Neuronal stem cell (in vitro differentiated cells): ENCODE measurements around the gene FBXL19.

Source experiments
- DNase-seq: peaks from one replicate; pipeline ENCODE4 v3.0.0-alpha.2; 2013; ENCODE audit warnings: low spot score
- H2AFZ ChIP-seq: one replicate; pipeline ENCODE4 v1.6.1; 2013; ENCODE audit warnings: mild to moderate bottlenecking, low read length, inconsistent platforms
- H2AK5ac ChIP-seq: 2 replicates; pipeline ENCODE4 v1.6.1; 2013; ENCODE audit warnings: low read depth, mild to moderate bottlenecking, inconsistent platforms, low read length, moderate library complexity, mixed read lengths
- H2BK120ac ChIP-seq: 2 replicates; pipeline ENCODE4 v1.6.1; 2013; ENCODE audit warnings: low read depth, mild to moderate bottlenecking, inconsistent platforms, low read length, moderate library complexity, mixed read lengths
- H2BK12ac ChIP-seq: one replicate; pipeline ENCODE4 v1.6.1; 2013; ENCODE audit warnings: low read length, inconsistent platforms
- H2BK15ac ChIP-seq: 2 replicates; pipeline ENCODE4 v1.6.1; 2013; ENCODE audit warnings: mild to moderate bottlenecking, low read length, inconsistent platforms, mixed read lengths
- H2BK5ac ChIP-seq: one replicate; pipeline ENCODE4 v1.6.1; 2013; ENCODE audit warnings: inconsistent platforms, mild to moderate bottlenecking, low read length, moderate library complexity
- H3K14ac ChIP-seq: one replicate; pipeline ENCODE4 v1.6.1; 2013; ENCODE audit warnings: low read length, inconsistent platforms
- H3K18ac ChIP-seq: 2 replicates; pipeline ENCODE4 v1.6.1; 2013; ENCODE audit warnings: low read length, inconsistent platforms
- H3K23ac ChIP-seq: 2 replicates; pipeline ENCODE4 v1.6.1; 2013; ENCODE audit warnings: low read depth, mild to moderate bottlenecking, mixed read lengths, low read length, inconsistent platforms; ENCODE audit not compliant: poor library complexity
- H3K27ac ChIP-seq: replicated peaks from 3 replicates; pipeline ENCODE4 v1.5.1; 2013; ENCODE audit warnings: low read length, inconsistent platforms
- H3K27me3 ChIP-seq, 3 experiments: 2 replicates each; pipeline ENCODE4 v1.6.1; 2013; ENCODE audit warnings: low read length in 3 of 3, mild to moderate bottlenecking in 2 of 3, inconsistent platforms in 1 of 3, low read depth in 1 of 3, mixed read lengths in 1 of 3, moderate library complexity in 1 of 3; ENCODE audit not compliant: control insufficient read depth in 3 of 3, insufficient read depth in 3 of 3
- H3K36me3 ChIP-seq, 2 donors: replicated peaks in 1 of 2; 2 replicates each; pipeline ENCODE4 v1.6.1; 2013; ENCODE audit warnings: low read length in 2 of 2; ENCODE audit not compliant: control insufficient read depth in 2 of 2, insufficient read depth in 2 of 2
- H3K4ac ChIP-seq: 2 replicates; pipeline ENCODE4 v1.6.1; 2013; ENCODE audit warnings: inconsistent platforms, mild to moderate bottlenecking, low read length, moderate library complexity
- H3K4me1 ChIP-seq, 2 donors: 1 replicate in 1 of 2; 2 replicates in 1 of 2; pipeline ENCODE4 v1.6.1; 2013; ENCODE audit warnings: low read length in 2 of 2, low read depth in 1 of 2; ENCODE audit not compliant: control insufficient read depth in 2 of 2, insufficient read depth in 1 of 2
- H3K4me2 ChIP-seq: one replicate; pipeline ENCODE4 v1.6.1; 2013; ENCODE audit warnings: mild to moderate bottlenecking, low read length, inconsistent platforms; ENCODE audit not compliant: insufficient read depth, poor library complexity, severe bottlenecking
- H3K4me3 ChIP-seq, 2 donors: 2 replicates each; pipeline ENCODE4 v1.5.1; 2013; ENCODE audit warnings: low read length in 2 of 2, mild to moderate bottlenecking in 2 of 2, inconsistent platforms in 1 of 2, moderate library complexity in 1 of 2
- H3K79me1 ChIP-seq: one replicate; pipeline ENCODE4 v1.6.1; 2013; ENCODE audit warnings: low read depth, mild to moderate bottlenecking, inconsistent platforms, low read length, moderate library complexity
- H3K9ac ChIP-seq: one replicate; pipeline ENCODE4 v1.6.1; 2013; ENCODE audit warnings: mild to moderate bottlenecking, low read depth, low read length, inconsistent platforms; ENCODE audit not compliant: poor library complexity
- H3K9me3 ChIP-seq, 2 donors: replicated peaks in 1 of 2; 2 replicates each; pipeline versions ENCODE3 to v1.6.1; 2013; ENCODE audit warnings: low read length in 2 of 2, mild to moderate bottlenecking in 2 of 2, inconsistent platforms in 1 of 2, low read depth in 1 of 2, mixed read lengths in 1 of 2, moderate library complexity in 1 of 2; ENCODE audit not compliant: control insufficient read depth in 2 of 2, insufficient read depth in 1 of 2
- H4K8ac ChIP-seq: one replicate; pipeline ENCODE4 v1.6.1; 2013; ENCODE audit warnings: low read depth, mild to moderate bottlenecking, inconsistent platforms, low read length, moderate library complexity
- H4K91ac ChIP-seq: one replicate; pipeline ENCODE4 v1.6.1; 2013; ENCODE audit warnings: low read length, low read depth, mild to moderate bottlenecking, inconsistent platforms; ENCODE audit not compliant: poor library complexity
- WGBS, 2 donors: extraction: QIAGEN DNeasy Blood & Tissue Kit; methylation state at CpG; one replicate each; pipeline ENCODE4 v1.1.7; 2013; ENCODE audit warnings: missing lambda C conversion rate in 2 of 2, mixed read lengths in 1 of 2; ENCODE audit not compliant: insufficient read length in 2 of 2, insufficient replicate concordance in 1 of 2; ENCODE audit errors: extremely low coverage in 2 of 2; 5-methylcytosine and 5-hydroxymethylcytosine counted together

The FBXL19 gene

GRCh38 chr16:30963925-30964511 lies 40.6 kb downstream of the FBXL19 start:
- Histone ChIP-seq H4K8ac (no peak overlapping the region), H3K79me1 (peaks cover 9% of the 10 kb centered on the region), H3K9me3 (no peaks in the 10 kb centered on the region), H3K4me3 (no peak overlapping the region), H3K18ac (no peak overlapping the region), H3K4ac (no peak overlapping the region), H2BK120ac (no peak overlapping the region), H3K9ac (no peak overlapping the region), H3K27ac (no peak overlapping the region), H2BK15ac (no peak overlapping the region), H3K36me3 (peaks cover 70 to 95% of the 10 kb centered on the region in 2 donors), H2AFZ (no peak overlapping the region), H3K4me1 (no peaks in the 10 kb centered on the region), H3K23ac (peak overlapping the region; percentile 43), H3K27me3 (no peaks in the 10 kb centered on the region), H2BK5ac (no peak overlapping the region), H4K91ac (no peak overlapping the region), H2AK5ac (no peak overlapping the region), H2BK12ac (no peak overlapping the region), H3K14ac (no peak overlapping the region), H3K4me2 (no peak overlapping the region)
- no peak for DNase-seq
- no CpG with 5 or more reads among the region's 18 CpGs for WGBS, 2 donors

- H4K91ac ChIP-seq = no peak overlapping the region
- peaks cover 5% of the 10 kb centered on the region for H3K79me1 ChIP-seq
- peaks cover 70 to 95% of the 10 kb centered on the region in 2 donors for H3K36me3 ChIP-seq
- no peak for DNase-seq
- no peak overlapping the region for H3K14ac ChIP-seq
- no peak overlapping the region for H3K23ac ChIP-seq
- H3K27me3 ChIP-seq = no peaks in the 10 kb centered on the region
- H2AK5ac ChIP-seq = no peak overlapping the region
- no CpG with 5 or more reads among the region's 33 CpGs for WGBS, 2 donors
- H2BK5ac ChIP-seq = no peak overlapping the region
- H4K8ac ChIP-seq = no peak overlapping the region
- no peaks in the 10 kb centered on the region for H3K4me1 ChIP-seq
- H2BK12ac ChIP-seq = no peak overlapping the region
- H3K18ac ChIP-seq = no peak overlapping the region
- no peak overlapping the region for H3K4me2 ChIP-seq
- no peak overlapping the region for H3K9ac ChIP-seq
- no peak overlapping the region for H2AFZ ChIP-seq
- no peak overlapping the region for H2BK120ac ChIP-seq
- no peaks in the 10 kb centered on the region for H3K9me3 ChIP-seq
- H2BK15ac ChIP-seq = no peak overlapping the region
- H3K27ac ChIP-seq = no peak overlapping the region
- H3K4ac ChIP-seq = no peak overlapping the region
- H3K4me3 ChIP-seq = no peak overlapping the region
Measured at GRCh38 chr16:30964574-30965226, 41.3 kb downstream of the FBXL19 start.

GRCh38 chr16:30965436-30965835 lies 42.1 kb downstream of the FBXL19 start:
- no peaks in the 10 kb centered on the region for H3K9me3 ChIP-seq
- H2BK5ac ChIP-seq = no peak overlapping the region
- H3K27me3 ChIP-seq = no peaks in the 10 kb centered on the region
- no peak overlapping the region for H3K9ac ChIP-seq
- no peak overlapping the region for H2BK12ac ChIP-seq
- no peak overlapping the region for H3K14ac ChIP-seq
- no peak overlapping the region for H2AFZ ChIP-seq
- no peak overlapping the region for H3K4ac ChIP-seq
- no peak overlapping the region for H3K27ac ChIP-seq
- no peak overlapping the region for H2AK5ac ChIP-seq
- H3K18ac ChIP-seq = no peak overlapping the region
- H3K23ac ChIP-seq = no peak overlapping the region
- H3K4me2 ChIP-seq = no peak overlapping the region
- H3K4me1 ChIP-seq = no peaks in the 10 kb centered on the region
- H2BK15ac ChIP-seq = no peak overlapping the region
- peaks cover 65 to 93% of the 10 kb centered on the region in 2 donors for H3K36me3 ChIP-seq
- H4K91ac ChIP-seq = no peak overlapping the region
- H2BK120ac ChIP-seq = no peak overlapping the region
- no CpG with 5 or more reads among the region's 15 CpGs for WGBS, 2 donors
- no peak for DNase-seq
- H3K79me1 ChIP-seq = peaks cover 2% of the 10 kb centered on the region
- H3K4me3 ChIP-seq = no peak overlapping the region
- H4K8ac ChIP-seq = no peak overlapping the region

DNA sequence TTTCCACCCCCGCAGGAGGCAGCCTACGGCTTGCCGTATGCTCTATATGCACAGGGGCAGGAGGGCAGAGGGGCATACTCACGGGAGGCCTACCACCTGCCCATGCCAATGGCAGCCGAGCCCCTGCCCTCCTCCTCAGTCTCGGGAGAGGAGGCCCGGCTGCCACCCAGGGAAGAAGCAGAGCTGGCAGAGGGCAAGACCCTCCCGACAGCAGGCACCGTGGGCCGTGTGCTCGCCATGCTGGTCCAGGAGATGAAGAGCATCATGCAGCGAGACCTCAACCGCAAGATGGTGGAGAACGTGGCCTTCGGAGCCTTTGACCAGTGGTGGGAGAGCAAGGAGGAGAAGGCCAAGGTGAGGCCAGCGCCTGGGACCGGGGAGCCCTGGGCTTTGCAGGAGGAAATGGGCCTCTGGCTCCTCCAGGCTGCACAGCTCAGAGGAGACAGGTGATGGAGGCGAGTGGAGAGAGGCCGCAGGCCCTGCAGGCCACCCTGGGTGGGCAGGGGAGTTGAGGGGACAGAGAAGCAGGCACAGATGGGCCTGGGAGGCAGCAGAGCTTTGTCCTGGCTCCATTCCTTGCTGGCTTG lies 42.8 kb downstream of the FBXL19 start:
- no peak overlapping the region for H3K14ac ChIP-seq
- DNase-seq = no peak
- no peak overlapping the region for H2BK120ac ChIP-seq
- H3K4me1 ChIP-seq = no peaks in the 10 kb centered on the region
- no peaks in the 10 kb centered on the region for H3K27me3 ChIP-seq
- H3K18ac ChIP-seq = no peak overlapping the region
- H3K27ac ChIP-seq = no peak overlapping the region
- no peak overlapping the region for H2BK12ac ChIP-seq
- peak overlapping the region; percentile 43 for H3K23ac ChIP-seq
- no peak overlapping the region for H2AK5ac ChIP-seq
- H3K4me2 ChIP-seq = no peak overlapping the region
- H3K79me1 ChIP-seq = peaks cover 2% of the 10 kb centered on the region
- no peak overlapping the region for H3K9ac ChIP-seq
- no peak overlapping the region for H3K4ac ChIP-seq
- H4K8ac ChIP-seq = no peak overlapping the region
- no peak overlapping the region for H4K91ac ChIP-seq
- H2BK5ac ChIP-seq = peak overlapping the region; percentile 90
- H2BK15ac ChIP-seq = no peak overlapping the region
- WGBS, 2 donors = no CpG with 5 or more reads among the region's 19 CpGs
- peak overlapping the region in 1 of 2 donors; percentile 50 for H3K4me3 ChIP-seq
- H2AFZ ChIP-seq = no peak overlapping the region
- peaks cover 67 to 93% of the 10 kb centered on the region in 2 donors for H3K36me3 ChIP-seq
- H3K9me3 ChIP-seq = no peaks in the 10 kb centered on the region
